Right renal cortex interstitium (tissue), 3 donors: ENCODE measurements around the gene PRSS1. TPM values are rescaled to one million over a fixed set of nuclear protein-coding genes. Genes with fewer than 3 reads are reported as not detected.

Experiments
- DNase-seq, 3 donors: peaks; one replicate each; pipeline ENCODE4 v3.0.0-alpha.2; 2013; ENCODE audit warnings: low read depth in 3 of 3, low spot score in 2 of 3
- polyA plus RNA-seq, 3 donors: library from polyadenylated mRNA; unstranded; fragments of 120-200 nt; gene quantifications; one replicate each; pipeline ENCODE4 v1.2.1, GENCODE V29; 2013; ENCODE audit not compliant: insufficient read length in 3 of 3

PRSS1 gene
- polyA plus RNA-seq, 3 donors = 0.12 TPM; not detected in 2

GRCh38 chr7:142791502-142791901, 42.2 kb downstream of the PRSS1 start:
- DNase-seq = no peak

GRCh38 chr7:142792129-142792528, 42.9 kb downstream of the PRSS1 start:
- no peak for DNase-seq

DNA sequence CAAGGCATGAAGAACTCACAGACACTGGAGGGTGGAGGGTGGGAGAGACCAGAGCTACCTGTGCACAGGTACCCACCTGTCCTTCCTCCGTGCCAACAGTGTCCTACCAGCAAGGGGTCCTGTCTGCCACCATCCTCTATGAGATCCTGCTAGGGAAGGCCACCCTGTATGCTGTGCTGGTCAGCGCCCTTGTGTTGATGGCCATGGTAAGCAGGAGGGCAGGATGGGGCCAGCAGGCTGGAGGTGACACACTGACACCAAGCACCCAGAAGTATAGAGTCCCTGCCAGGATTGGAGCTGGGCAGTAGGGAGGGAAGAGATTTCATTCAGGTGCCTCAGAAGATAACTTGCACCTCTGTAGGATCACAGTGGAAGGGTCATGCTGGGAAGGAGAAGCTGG, 43.3 kb downstream of the PRSS1 start:
- no peak for DNase-seq

- no peak for DNase-seq
Observed at GRCh38 chr7:142793156-142793555, 43.9 kb downstream of the PRSS1 start.

- DNase-seq = no peak
Observed at GRCh38 chr7:142795339-142795863, 46.1 kb downstream of the PRSS1 start.

- no peak for DNase-seq
Observed at GRCh38 chr7:142796001-142796500, 46.8 kb downstream of the PRSS1 start.

GRCh38 chr7:142796501-142797390, 47.5 kb downstream of the PRSS1 start:
- DNase-seq = no peak

GRCh38 chr7:142797391-142798377, 48.4 kb downstream of the PRSS1 start:
- DNase-seq = no peak

- DNase-seq = no peak
Observed at GRCh38 chr7:142798451-142799436, 49.5 kb downstream of the PRSS1 start.

GRCh38 chr7:142799437-142799835, 50.2 kb downstream of the PRSS1 start:
- no peak for DNase-seq

- no peak for DNase-seq
Observed at GRCh38 chr7:142800088-142800487, 50.8 kb downstream of the PRSS1 start.

GRCh38 chr7:142800699-142801260, 51.5 kb downstream of the PRSS1 start:
- DNase-seq = no peak

DNA sequence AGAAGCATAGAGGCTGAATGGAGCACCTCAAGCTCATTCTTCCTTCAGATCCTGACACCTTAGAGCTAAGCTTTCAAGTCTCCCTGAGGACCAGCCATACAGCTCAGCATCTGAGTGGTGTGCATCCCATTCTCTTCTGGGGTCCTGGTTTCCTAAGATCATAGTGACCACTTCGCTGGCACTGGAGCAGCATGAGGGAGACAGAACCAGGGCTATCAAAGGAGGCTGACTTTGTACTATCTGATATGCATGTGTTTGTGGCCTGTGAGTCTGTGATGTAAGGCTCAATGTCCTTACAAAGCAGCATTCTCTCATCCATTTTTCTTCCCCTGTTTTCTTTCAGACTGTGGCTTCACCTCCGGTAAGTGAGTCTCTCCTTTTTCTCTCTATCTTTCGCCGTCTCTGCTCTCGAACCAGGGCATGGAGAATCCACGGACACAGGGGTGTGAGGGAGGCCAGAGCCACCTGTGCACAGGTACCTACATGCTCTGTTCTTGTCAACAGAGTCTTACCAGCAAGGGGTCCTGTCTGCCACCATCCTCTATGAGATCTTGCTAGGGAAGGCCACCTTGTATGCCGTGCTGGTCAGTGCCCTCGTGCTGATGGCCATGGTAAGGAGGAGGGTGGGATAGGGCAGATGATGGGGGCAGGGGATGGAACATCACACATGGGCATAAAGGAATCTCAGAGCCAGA, 52.5 kb downstream of the PRSS1 start:
- DNase-seq = no peak

DNA sequence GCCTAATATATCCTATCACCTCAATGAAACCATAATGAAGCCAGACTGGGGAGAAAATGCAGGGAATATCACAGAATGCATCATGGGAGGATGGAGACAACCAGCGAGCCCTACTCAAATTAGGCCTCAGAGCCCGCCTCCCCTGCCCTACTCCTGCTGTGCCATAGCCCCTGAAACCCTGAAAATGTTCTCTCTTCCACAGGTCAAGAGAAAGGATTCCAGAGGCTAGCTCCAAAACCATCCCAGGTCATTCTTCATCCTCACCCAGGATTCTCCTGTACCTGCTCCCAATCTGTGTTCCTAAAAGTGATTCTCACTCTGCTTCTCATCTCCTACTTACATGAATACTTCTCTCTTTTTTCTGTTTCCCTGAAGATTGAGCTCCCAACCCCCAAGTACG, 53.0 kb downstream of the PRSS1 start:
- no peak for DNase-seq

Other genes with a start within 250 kb of the PRSS1 start
- not detected for gene PRSS2, start 21.5 kb downstream of the PRSS1 start, polyA plus RNA-seq
- 10 to 100 TPM; 16.6 to 21.0 (median 19.1) TPM for gene EPHB6, start 105.6 kb downstream of the PRSS1 start, polyA plus RNA-seq
- gene TRPV6, start 136.3 kb downstream of the PRSS1 start, polyA plus RNA-seq = 10 to 100 TPM; 10.3 to 11.4 (median 10.4) TPM
- gene TRPV5, start 184.3 kb downstream of the PRSS1 start, polyA plus RNA-seq = under 1 TPM; 0.76 to 0.87 (median 0.83) TPM
- gene LLCFC1, start 190.0 kb downstream of the PRSS1 start, polyA plus RNA-seq = under 1 TPM; 0.33 to 0.43 (median 0.35) TPM
- gene KEL, start 212.9 kb downstream of the PRSS1 start, polyA plus RNA-seq = 1 to 10 TPM; 1.3 to 2.0 (median 1.8) TPM